Measurements from ENCODE around the gene TREH.
"Not testable (repeated sequence)": the region's sequence is repeated elsewhere in the genome, so short reads cannot be mapped to it uniquely, and the experiment has no call there.

DNA sequence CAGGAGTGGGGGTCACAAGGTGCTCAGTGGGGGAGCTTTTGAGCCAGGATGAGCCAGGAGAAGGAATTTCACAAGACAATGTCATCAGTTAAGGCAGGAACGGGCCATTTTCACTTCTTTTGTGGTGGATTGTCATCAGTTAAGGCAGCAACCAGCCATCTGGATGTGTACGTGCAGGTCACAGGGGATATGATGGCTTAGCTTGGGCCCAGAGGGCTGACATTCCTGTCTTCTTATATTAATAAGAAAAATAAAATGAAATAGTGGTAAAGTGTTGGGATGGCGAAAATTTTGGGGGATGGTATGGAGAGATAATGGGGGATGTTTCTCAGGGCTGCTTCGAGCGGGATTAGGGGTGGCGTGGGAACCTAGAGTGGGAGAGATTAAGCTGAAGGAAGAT is 37.8 kb upstream of the TREH start:
- TF ChIP-seq CTCF (conservative IDR thresholded peaks at IDR 0.05; ENCODE audit: low read depth, low read length); EZH2 (IDR thresholded peaks at IDR 0.05; ENCODE audit: borderline replicate concordance, low read depth, low read length, poor library complexity, severe bottlenecking): not testable (repeated sequence)

Data from A673 (cell line).